HFFc6 (cell line): ENCODE data around the gene PDE1A. TPM values are rescaled to one million over a fixed set of nuclear protein-coding genes. Genes with fewer than 3 reads are reported as not detected.

Source experiments
- DNase-seq: peaks from one replicate; pipeline ENCODE4 v3.0.0-alpha.2; 2018
- H3K27ac Mint-ChIP-seq: 2 replicates; pipeline ENCODE4 v1.8.0; 2020; ENCODE audit warnings: mild to moderate bottlenecking, mixed read lengths
- H3K27me3 Mint-ChIP-seq: 2 replicates; pipeline ENCODE4 v1.8.0; 2021; ENCODE audit warnings: mild to moderate bottlenecking, moderate library complexity, mixed read lengths; ENCODE audit not compliant: insufficient read depth
- H3K36me3 Mint-ChIP-seq: 2 replicates; pipeline ENCODE4 v1.8.0; 2021; ENCODE audit warnings: low read depth, mixed read lengths
- H3K4me1 Mint-ChIP-seq: 2 replicates; pipeline ENCODE4 v1.8.0; 2020; ENCODE audit warnings: low read depth, mixed read lengths
- H3K4me3 Mint-ChIP-seq: 2 replicates; pipeline ENCODE4 v1.8.0; 2020; ENCODE audit warnings: mild to moderate bottlenecking, moderate library complexity, mixed read lengths
- H3K9me3 Mint-ChIP-seq: 2 replicates; pipeline ENCODE4 v1.8.0; 2020; ENCODE audit warnings: mild to moderate bottlenecking, mixed read lengths
- CTCF ChIP-seq: fragments of 200-600 bp; sonication (generic); IDR thresholded peaks from 2 replicates; pipeline ENCODE4 v1.5.0; 2021; ENCODE audit warnings: antibody characterized with exemption, mild to moderate bottlenecking
- total RNA-seq, 6 experiments: library from RNA; stranded (reverse); fragmentation: NEBNext Ultra II Directional; extraction: Animal tissue kit (Norgen Biotek cat#: 25700); gene quantifications; 2 replicates in 1 of 6; 3 replicates in 5 of 6; pipeline ENCODE4 v1.2.3, GENCODE V29; 2021

Gene PDE1A
- total RNA-seq, 6 experiments from 2014 or later: 2.7 to 8.0 (median 3.9) TPM

- no peak for DNase-seq
- no peak overlapping the region for H3K27ac Mint-ChIP-seq
- H3K4me3 Mint-ChIP-seq: no peak overlapping the region
- no peaks in the 10 kb centered on the region for H3K9me3 Mint-ChIP-seq
- TF ChIP-seq CTCF: no peak
- H3K4me1 Mint-ChIP-seq: peaks cover 31% of the 10 kb centered on the region
- no peaks in the 10 kb centered on the region; the same call in 1 of the 2 replicates for H3K27me3 Mint-ChIP-seq
- H3K36me3 Mint-ChIP-seq: no peaks in the 10 kb centered on the region
These were observed 282.6 kb downstream of the PDE1A start for GRCh38 chr2:182144041-182144775.

GRCh38 chr2:182142062-182142461 is 284.8 kb downstream of the PDE1A start:
- no peak for TF ChIP-seq CTCF
- Mint-ChIP-seq H3K36me3 (no peaks in the 10 kb centered on the region), H3K27ac (no peak overlapping the region), H3K4me3 (no peak overlapping the region), H3K4me1 (peaks cover 17% of the 10 kb centered on the region), H3K27me3 (no peaks in the 10 kb centered on the region; the same call in 1 of the 2 replicates), H3K9me3 (no peaks in the 10 kb centered on the region)
- DNase-seq: no peak

GRCh38 chr2:182134201-182134600 is 292.6 kb downstream of the PDE1A start:
- no peak for TF ChIP-seq CTCF
- Mint-ChIP-seq H3K36me3 (no peaks in the 10 kb centered on the region), H3K27ac (peak overlapping the region; percentile 77), H3K27me3 (no peaks in the 10 kb centered on the region), H3K4me3 (peak overlapping the region; percentile 46; the same call in 1 of the 2 replicates), H3K4me1 (peaks cover 58% of the 10 kb centered on the region), H3K9me3 (no peaks in the 10 kb centered on the region)
- no peak for DNase-seq

- peak; percentile 63 for DNase-seq
- H3K36me3 Mint-ChIP-seq: no peaks in the 10 kb centered on the region
- H3K27ac Mint-ChIP-seq: peak overlapping the region; percentile 77
- no peaks in the 10 kb centered on the region for H3K27me3 Mint-ChIP-seq
- TF ChIP-seq CTCF: no peak
- H3K4me1 Mint-ChIP-seq: peaks cover 66% of the 10 kb centered on the region
- H3K9me3 Mint-ChIP-seq: no peaks in the 10 kb centered on the region
- peak overlapping the region; percentile 33 for H3K4me3 Mint-ChIP-seq
These were observed 293.5 kb downstream of the PDE1A start for GRCh38 chr2:182133195-182133891.

- no peak overlapping the region for H3K27ac Mint-ChIP-seq
- TF ChIP-seq CTCF: peak; percentile 80
- H3K4me3 Mint-ChIP-seq: no peak overlapping the region
- H3K36me3 Mint-ChIP-seq: no peaks in the 10 kb centered on the region
- no peaks in the 10 kb centered on the region for H3K27me3 Mint-ChIP-seq
- no peaks in the 10 kb centered on the region for H3K9me3 Mint-ChIP-seq
- DNase-seq: peak; percentile 39
- H3K4me1 Mint-ChIP-seq: peaks cover 74% of the 10 kb centered on the region
These were observed 294.2 kb downstream of the PDE1A start for GRCh38 chr2:182132605-182133004.
